GM23338 (cell line): ENCODE results near the gene TRIM44.

Experiments
- CREB1 ChIP-seq: fragments of 250-450 bp; sonication (Bioruptor Pico); IDR thresholded peaks from 2 replicates; pipeline ENCODE4 v1.5.0; 2020; ENCODE audit warnings: low read depth, mild to moderate bottlenecking, moderate library complexity
- CTCF ChIP-seq, 2 experiments: fragments of 200-600 bp in 1 of 2; sonication (generic) in 1 of 2; conservative IDR thresholded peaks; 2 replicates each; pipeline versions ENCODE4 v1.5.1 to v1.6.1; 2016 to 2017; ENCODE audit warnings: antibody characterized with exemption in 2 of 2, low read depth in 2 of 2, mild to moderate bottlenecking in 2 of 2, moderate library complexity in 1 of 2
- ETS1 ChIP-seq: IDR thresholded peaks from 2 replicates; pipeline ENCODE4 v1.6.1; 2016; ENCODE audit warnings: antibody characterized with exemption
- EZH2 ChIP-seq: fragments of 200-600 bp; sonication (generic); IDR thresholded peaks from one replicate; pipeline ENCODE4 v1.8.0; 2017; ENCODE audit warnings: antibody characterized with exemption, mild to moderate bottlenecking, low read depth; ENCODE audit not compliant: unreplicated experiment
- EZH2phosphoT487 ChIP-seq: fragments of 200-600 bp; sonication (generic); IDR thresholded peaks from one replicate; pipeline ENCODE4 v1.8.1; 2018; ENCODE audit warnings: antibody characterized with exemption; ENCODE audit not compliant: unreplicated experiment
- NANOG ChIP-seq: IDR thresholded peaks from 2 replicates; pipeline ENCODE4 v1.6.1; 2016; ENCODE audit warnings: antibody characterized with exemption, borderline replicate concordance
- POLR2AphosphoS5 ChIP-seq: IDR thresholded peaks from 2 replicates; pipeline ENCODE4 v1.6.1; 2016; ENCODE audit warnings: antibody characterized with exemption, low read depth
- REST ChIP-seq: IDR thresholded peaks from one replicate; pipeline ENCODE4 v1.6.1; 2018; ENCODE audit warnings: antibody characterized with exemption; ENCODE audit not compliant: unreplicated experiment
- ZNF462 ChIP-seq: fragments of 250-450 bp; sonication (Bioruptor Pico); IDR thresholded peaks from 2 replicates; pipeline ENCODE4 v1.5.0; 2020; ENCODE audit warnings: mild to moderate bottlenecking, moderate library complexity

GRCh38 chr11:35735903-35736302 lies 73.3 kb downstream of the TRIM44 start:
- TF ChIP-seq CTCF (conservative IDR thresholded peaks at IDR 0.05; ENCODE audit: low read depth in 2 of 2) (no peak), POLR2AphosphoS5 (no peak), EZH2phosphoT487 (no peak), ETS1 (no peak), EZH2 (no peak), NANOG (no peak), REST (no peak), CREB1 (CRISPR knock-in tag) (no peak), ZNF462 (CRISPR knock-in tag) (no peak)
